ENCODE results near the gene CD70.
"Not testable (repeated sequence)": the region's sequence is repeated elsewhere in the genome, so short reads cannot be mapped to it uniquely, and the experiment has no call there.

DNA sequence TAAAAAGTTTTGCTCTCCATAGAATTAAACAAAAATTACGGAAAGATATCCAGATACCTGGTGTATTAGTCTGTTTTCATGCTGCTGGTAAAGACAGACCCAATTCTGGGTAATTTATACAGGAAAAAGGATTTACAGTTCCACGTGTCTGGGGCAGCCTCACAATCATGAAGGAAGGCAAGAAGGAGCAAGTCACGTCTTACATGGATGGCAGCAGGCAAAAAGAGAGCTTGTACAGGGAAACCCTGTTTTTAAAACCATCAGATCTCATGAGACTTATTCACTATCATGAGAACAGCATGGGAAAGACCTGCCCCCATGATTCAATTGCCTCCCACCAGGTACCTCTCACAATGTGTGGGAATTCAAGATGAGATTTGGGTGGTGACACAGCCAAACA, 24.2 kb downstream of the CD70 start:
- not testable (repeated sequence) for TF ChIP-seq POLR2A, CTCF (IDR thresholded peaks at IDR 0.05)

Data from uterus (tissue), 2 donors.